Uterus (tissue), 4 donors: ENCODE measurements around the gene IRX5. TPM values are rescaled to one million over a fixed set of nuclear protein-coding genes. Genes with fewer than 3 reads are reported as not detected.

ENCODE experiments used
- DNase-seq, 2 donors: peaks; one replicate each; pipeline ENCODE4 v3.0.0-alpha.2; 2019 to 2020
- H3K27ac ChIP-seq, 2 donors: fragments of 200-600 bp; sonication (generic); 1 replicate in 1 of 2; 2 replicates in 1 of 2; pipeline ENCODE4 v1.5.1; 2016 to 2018
- H3K27me3 ChIP-seq, 2 donors: fragments of 200-600 bp; sonication (generic); one replicate each; pipeline ENCODE4 v1.5.1; 2018 to 2019; ENCODE audit warnings: control low read depth in 1 of 2
- H3K36me3 ChIP-seq, 2 donors: fragments of 200-600 bp; sonication (generic); one replicate each; pipeline ENCODE4 v1.5.1; 2019; ENCODE audit warnings: control low read depth in 1 of 2
- H3K4me1 ChIP-seq, 2 donors: fragments of 200-600 bp; sonication (generic); one replicate each; pipeline ENCODE4 v1.5.1; 2018 to 2019; ENCODE audit warnings: control low read depth in 1 of 2
- H3K4me3 ChIP-seq, 2 donors: fragments of 200-600 bp; sonication (generic); 1 replicate in 1 of 2; 2 replicates in 1 of 2; pipeline ENCODE4 v1.5.1; 2018 to 2019; ENCODE audit warnings: mild to moderate bottlenecking in 1 of 2
- H3K9me3 ChIP-seq, 2 donors: fragments of 200-600 bp; sonication (generic); one replicate each; pipeline ENCODE4 v1.5.1; 2019; ENCODE audit warnings: control low read depth in 1 of 2
- POLR2A ChIP-seq, 2 donors: fragments of 450-650 bp; IDR thresholded peaks; one replicate each; pipeline ENCODE4 v1.6.1; 2016; ENCODE audit warnings: antibody characterized with exemption in 2 of 2, mild to moderate bottlenecking in 1 of 2, moderate library complexity in 1 of 2
- intact Hi-C: fragments of 100-400 bp; cut with DNase I; formaldehyde crosslinking; loops from one replicate; pipeline ENCODE4 v1.15.1; 2023; ENCODE audit warnings: low total_unique reads
- total RNA-seq, 4 donors: library from RNA; depleted of rRNA in 3 of 4; stranded (reverse); fragments of >200 nt in 3 of 4; gene quantifications; one replicate each; pipeline versions ENCODE4 v1.1.0 to v1.2.4, GENCODE V29; 2014 to 2023
- TF ChIP-seq, protein P1 (sequence below), 4 experiments: fragments of 200-600 bp in 2 of 4; fragments of 450-650 bp in 2 of 4; sonication (generic) in 2 of 4; IDR thresholded peaks; one replicate each; pipeline ENCODE4 v1.5.1; 2016 to 2019; ENCODE audit warnings: antibody characterized with exemption in 4 of 4, mild to moderate bottlenecking in 2 of 4, moderate library complexity in 1 of 4
- donor health status: DM: yes; HTN: yes; CAD: no.

The IRX5 gene
- total RNA-seq, 4 donors from 2014 or later: 0.49 to 0.62 TPM; not detected in 2

- intact Hi-C loops: no loop called here
- TF ChIP-seq POLR2A (IDR thresholded peaks at IDR 0.05): no peak
- TF ChIP-seq, protein P1, sequence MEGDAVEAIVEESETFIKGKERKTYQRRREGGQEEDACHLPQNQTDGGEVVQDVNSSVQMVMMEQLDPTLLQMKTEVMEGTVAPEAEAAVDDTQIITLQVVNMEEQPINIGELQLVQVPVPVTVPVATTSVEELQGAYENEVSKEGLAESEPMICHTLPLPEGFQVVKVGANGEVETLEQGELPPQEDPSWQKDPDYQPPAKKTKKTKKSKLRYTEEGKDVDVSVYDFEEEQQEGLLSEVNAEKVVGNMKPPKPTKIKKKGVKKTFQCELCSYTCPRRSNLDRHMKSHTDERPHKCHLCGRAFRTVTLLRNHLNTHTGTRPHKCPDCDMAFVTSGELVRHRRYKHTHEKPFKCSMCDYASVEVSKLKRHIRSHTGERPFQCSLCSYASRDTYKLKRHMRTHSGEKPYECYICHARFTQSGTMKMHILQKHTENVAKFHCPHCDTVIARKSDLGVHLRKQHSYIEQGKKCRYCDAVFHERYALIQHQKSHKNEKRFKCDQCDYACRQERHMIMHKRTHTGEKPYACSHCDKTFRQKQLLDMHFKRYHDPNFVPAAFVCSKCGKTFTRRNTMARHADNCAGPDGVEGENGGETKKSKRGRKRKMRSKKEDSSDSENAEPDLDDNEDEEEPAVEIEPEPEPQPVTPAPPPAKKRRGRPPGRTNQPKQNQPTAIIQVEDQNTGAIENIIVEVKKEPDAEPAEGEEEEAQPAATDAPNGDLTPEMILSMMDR (IDR thresholded peaks at IDR 0.05): no peak
- H3K27ac ChIP-seq: no peak overlapping the region
- no peak overlapping the region for H3K4me3 ChIP-seq
- H3K9me3 ChIP-seq: no peaks in the 10 kb centered on the region
- no peaks in the 10 kb centered on the region for H3K4me1 ChIP-seq
- DNase-seq: no peak
- no peaks in the 10 kb centered on the region for H3K27me3 ChIP-seq
- no peaks in the 10 kb centered on the region for H3K36me3 ChIP-seq
Measured at GRCh38 chr16:54955757-54956156, 25.1 kb downstream of the IRX5 start.

- H3K27me3 ChIP-seq: no peaks in the 10 kb centered on the region
- no peaks in the 10 kb centered on the region for H3K9me3 ChIP-seq
- H3K36me3 ChIP-seq: no peaks in the 10 kb centered on the region
- H3K4me3 ChIP-seq: no peak overlapping the region
- H3K4me1 ChIP-seq: no peaks in the 10 kb centered on the region
- no peak overlapping the region for H3K27ac ChIP-seq
- no peak for TF ChIP-seq POLR2A (IDR thresholded peaks at IDR 0.05)
- TF ChIP-seq, protein P1 (IDR thresholded peaks at IDR 0.05): no peak
- no peak for DNase-seq
- intact Hi-C loops: no loop called here
Measured at GRCh38 chr16:54957403-54958166, 26.9 kb downstream of the IRX5 start.

GRCh38 chr16:54962045-54962444 lies 31.4 kb downstream of the IRX5 start:
- Histone ChIP-seq H3K36me3 (no peaks in the 10 kb centered on the region), H3K9me3 (no peaks in the 10 kb centered on the region), H3K27ac (no peak overlapping the region), H3K4me3 (no peak overlapping the region), H3K4me1 (no peaks in the 10 kb centered on the region), H3K27me3 (no peaks in the 10 kb centered on the region)
- no peak for TF ChIP-seq POLR2A (IDR thresholded peaks at IDR 0.05)
- TF ChIP-seq, protein P1 (IDR thresholded peaks at IDR 0.05): no peak
- DNase-seq: no peak
- intact Hi-C loops: no loop called here

GRCh38 chr16:54964239-54964638 lies 33.6 kb downstream of the IRX5 start:
- Histone ChIP-seq H3K27me3 (no peaks in the 10 kb centered on the region), H3K9me3 (no peaks in the 10 kb centered on the region), H3K4me3 (no peak overlapping the region), H3K4me1 (no peaks in the 10 kb centered on the region), H3K27ac (no peak overlapping the region), H3K36me3 (no peaks in the 10 kb centered on the region)
- DNase-seq: no peak
- TF ChIP-seq POLR2A (IDR thresholded peaks at IDR 0.05): no peak
- TF ChIP-seq, protein P1 (IDR thresholded peaks at IDR 0.05): no peak
- intact Hi-C loops: no loop called here

GRCh38 chr16:54965464-54965863 lies 34.8 kb downstream of the IRX5 start:
- DNase-seq: no peak

More at GRCh38 chr16:54965464-54965863, 34.8 kb downstream of the IRX5 start:
- intact Hi-C loops: no loop called here
- Histone ChIP-seq H3K4me1 (no peaks in the 10 kb centered on the region), H3K27ac (no peak overlapping the region), H3K27me3 (no peaks in the 10 kb centered on the region), H3K9me3 (no peaks in the 10 kb centered on the region), H3K4me3 (no peak overlapping the region), H3K36me3 (no peaks in the 10 kb centered on the region)
- no peak for TF ChIP-seq POLR2A (IDR thresholded peaks at IDR 0.05)
- TF ChIP-seq, protein P1 (IDR thresholded peaks at IDR 0.05): no peak
